Uterus (tissue), 4 donors: ENCODE results near the gene SLC6A6. TPM values are rescaled to one million over a fixed set of nuclear protein-coding genes. Genes with fewer than 3 reads are reported as not detected.
A peak's percentile ranks its signal among the peaks of the same experiment; 100 is the strongest.

Source experiments
- DNase-seq, 2 donors: peaks; one replicate each; pipeline ENCODE4 v3.0.0-alpha.2; 2019 to 2020
- H3K27ac ChIP-seq, 2 donors: fragments of 200-600 bp; sonication (generic); 1 replicate in 1 of 2; 2 replicates in 1 of 2; pipeline ENCODE4 v1.5.1; 2016 to 2018
- H3K27me3 ChIP-seq, 2 donors: fragments of 200-600 bp; sonication (generic); one replicate each; pipeline ENCODE4 v1.5.1; 2018 to 2019; ENCODE audit warnings: control low read depth in 1 of 2
- H3K36me3 ChIP-seq, 2 donors: fragments of 200-600 bp; sonication (generic); one replicate each; pipeline ENCODE4 v1.5.1; 2019; ENCODE audit warnings: control low read depth in 1 of 2
- H3K4me1 ChIP-seq, 2 donors: fragments of 200-600 bp; sonication (generic); one replicate each; pipeline ENCODE4 v1.5.1; 2018 to 2019; ENCODE audit warnings: control low read depth in 1 of 2
- H3K4me3 ChIP-seq, 2 donors: fragments of 200-600 bp; sonication (generic); 1 replicate in 1 of 2; 2 replicates in 1 of 2; pipeline ENCODE4 v1.5.1; 2018 to 2019; ENCODE audit warnings: mild to moderate bottlenecking in 1 of 2
- H3K9me3 ChIP-seq, 2 donors: fragments of 200-600 bp; sonication (generic); one replicate each; pipeline ENCODE4 v1.5.1; 2019; ENCODE audit warnings: control low read depth in 1 of 2
- CTCF ChIP-seq, 4 experiments: fragments of 200-600 bp in 2 of 4; fragments of 450-650 bp in 2 of 4; sonication (generic) in 2 of 4; IDR thresholded peaks; one replicate each; pipeline ENCODE4 v1.5.1; 2016 to 2019; ENCODE audit warnings: antibody characterized with exemption in 4 of 4, mild to moderate bottlenecking in 2 of 4, moderate library complexity in 1 of 4
- POLR2A ChIP-seq, 2 donors: fragments of 450-650 bp; IDR thresholded peaks; one replicate each; pipeline ENCODE4 v1.6.1; 2016; ENCODE audit warnings: antibody characterized with exemption in 2 of 2, mild to moderate bottlenecking in 1 of 2, moderate library complexity in 1 of 2
- intact Hi-C: fragments of 100-400 bp; cut with DNase I; formaldehyde crosslinking; loops from one replicate; pipeline ENCODE4 v1.15.1; 2023; ENCODE audit warnings: low total_unique reads
- total RNA-seq, 4 donors: library from RNA; depleted of rRNA in 3 of 4; stranded (reverse); fragments of >200 nt in 3 of 4; gene quantifications; one replicate each; pipeline versions ENCODE4 v1.1.0 to v1.2.4, GENCODE V29; 2014 to 2023
- donor health status: DM: yes; HTN: yes; CAD: no.

Gene SLC6A6
- total RNA-seq, 4 donors from 2014 or later, result 15.9 to 37.5 (median 18.0) TPM

GRCh38 chr3:14397940-14398796 is 4.2 kb upstream of the SLC6A6 start:
- DNase-seq, result no peak
- intact Hi-C loops, result no loop called here
- no peaks in the 10 kb centered on the region for H3K9me3 ChIP-seq
- no peaks in the 10 kb centered on the region for H3K4me1 ChIP-seq
- H3K4me3 ChIP-seq, result no peak overlapping the region
- H3K27me3 ChIP-seq, result no peaks in the 10 kb centered on the region
- no peaks in the 10 kb centered on the region for H3K36me3 ChIP-seq
- no peak for TF ChIP-seq CTCF (IDR thresholded peaks at IDR 0.05)
- no peak for TF ChIP-seq POLR2A (IDR thresholded peaks at IDR 0.05)
- H3K27ac ChIP-seq, result no peak overlapping the region

GRCh38 chr3:14398797-14399106 is 3.7 kb upstream of the SLC6A6 start:
- Histone ChIP-seq H3K4me3 (no peak overlapping the region), H3K4me1 (no peaks in the 10 kb centered on the region), H3K36me3 (no peaks in the 10 kb centered on the region), H3K9me3 (no peaks in the 10 kb centered on the region), H3K27ac (no peak overlapping the region), H3K27me3 (no peaks in the 10 kb centered on the region)
- DNase-seq, result no peak
- intact Hi-C loops, result no loop called here
- no peak for TF ChIP-seq CTCF (IDR thresholded peaks at IDR 0.05)
- no peak for TF ChIP-seq POLR2A (IDR thresholded peaks at IDR 0.05)

GRCh38 chr3:14401692-14402303 is 608 bp upstream of the SLC6A6 start:
- Histone ChIP-seq H3K9me3 (no peaks in the 10 kb centered on the region), H3K36me3 (no peaks in the 10 kb centered on the region), H3K27me3 (no peaks in the 10 kb centered on the region), H3K27ac (peak overlapping the region; percentile 79 to 97), H3K4me3 (peak overlapping the region; percentile 40 to 97), H3K4me1 (peaks cover 0 to 14% of the 10 kb centered on the region in 2 donors)
- TF ChIP-seq POLR2A (IDR thresholded peaks at IDR 0.05) (no peak), CTCF (IDR thresholded peaks at IDR 0.05) (no peak)
- intact Hi-C loops, result loop anchor here (10.0 kb wide), 1 partner anchor 63 kb away; no protein-coding TSS in a partner anchor
- no peak for DNase-seq

- peak; percentile 76 to 83 for DNase-seq
- Histone ChIP-seq H3K9me3 (no peaks in the 10 kb centered on the region), H3K27me3 (no peaks in the 10 kb centered on the region), H3K27ac (peak overlapping the region; percentile 79 to 97), H3K4me3 (peak overlapping the region; percentile 40 to 97), H3K4me1 (peaks cover 0 to 14% of the 10 kb centered on the region in 2 donors), H3K36me3 (no peaks in the 10 kb centered on the region)
- intact Hi-C loops, result loop anchor here (10.0 kb wide), 1 partner anchor 61 kb away; no protein-coding TSS in a partner anchor
- no peak for TF ChIP-seq CTCF (IDR thresholded peaks at IDR 0.05)
- TF ChIP-seq POLR2A (IDR thresholded peaks at IDR 0.05), result no peak
Measured at GRCh38 chr3:14403619-14404155, 1.3 kb downstream of the SLC6A6 start.

- H3K27ac ChIP-seq, result peak overlapping the region; percentile 79 to 97
- H3K4me3 ChIP-seq, result peak overlapping the region; percentile 40 to 97
- H3K9me3 ChIP-seq, result no peaks in the 10 kb centered on the region
- no peak for TF ChIP-seq CTCF (IDR thresholded peaks at IDR 0.05)
- TF ChIP-seq POLR2A (IDR thresholded peaks at IDR 0.05), result no peak
- H3K36me3 ChIP-seq, result no peaks in the 10 kb centered on the region
- H3K4me1 ChIP-seq, result peaks cover 0 to 14% of the 10 kb centered on the region in 2 donors
- H3K27me3 ChIP-seq, result no peaks in the 10 kb centered on the region
- DNase-seq, result no peak
- intact Hi-C loops, result loop anchor here (10.0 kb wide), 1 partner anchor 61 kb away; no protein-coding TSS in a partner anchor
Measured at GRCh38 chr3:14404186-14404585, 1.8 kb downstream of the SLC6A6 start.
